Cardiac septum (tissue), 1 donor: ENCODE data around the gene GRAMD1B. TPM values are rescaled to one million over a fixed set of nuclear protein-coding genes. Genes with fewer than 3 reads are reported as not detected.

Source experiments
- DNase-seq: peaks from one replicate; pipeline ENCODE4 v3.0.0-alpha.2; 2020; ENCODE audit warnings: low spot score
- intact Hi-C: fragments of 100-400 bp; cut with DNase I; formaldehyde crosslinking; loops from one replicate; pipeline ENCODE4 v1.14.0; 2022
- total RNA-seq: library from RNA; stranded (reverse); fragmentation: NEBNext Ultra II Directional; extraction: Animal tissue kit (Norgen Biotek cat#: 25700); gene quantifications from one replicate; pipeline ENCODE4 v1.2.1, GENCODE V29; 2021
- donor health status: DM: no; HTN: no; CAD: no.

GRAMD1B gene
- total RNA-seq, 1 donor from 2014 or later = 15.3 TPM

DNA sequence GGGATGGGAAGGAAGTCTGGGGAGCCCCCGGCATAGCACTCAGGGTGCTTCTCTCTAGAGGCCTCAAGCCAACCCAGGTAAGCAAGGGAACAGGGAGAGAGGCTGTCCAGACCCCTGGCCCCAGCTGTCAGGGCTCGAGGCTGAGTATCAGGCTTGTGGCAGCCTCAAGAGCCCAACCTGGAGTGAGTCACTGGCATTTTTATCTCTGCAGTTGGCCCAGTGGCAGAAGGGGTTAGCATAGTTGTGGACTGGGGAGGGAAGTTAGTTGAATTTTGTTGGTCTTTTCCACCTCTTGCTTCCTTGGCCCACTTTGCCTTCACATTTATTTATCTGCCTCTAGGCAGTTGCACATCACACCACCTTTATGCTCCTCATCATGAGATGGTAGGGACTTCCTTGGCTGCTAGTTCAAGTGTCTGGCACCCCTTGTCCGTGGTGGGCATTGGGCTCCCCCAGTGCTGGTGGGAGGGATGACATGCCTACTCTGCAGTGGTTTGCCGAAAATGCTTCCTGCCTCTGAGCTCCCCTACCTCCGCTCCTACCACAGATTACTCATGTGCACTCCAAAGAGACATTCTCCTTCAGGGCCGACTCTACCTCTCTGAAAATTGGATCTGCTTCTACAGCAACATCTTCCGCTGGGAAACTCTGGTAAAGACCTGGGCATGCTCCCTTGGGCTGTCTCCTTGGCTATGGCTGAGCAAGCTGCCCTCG, 164.3 kb downstream of the GRAMD1B start:
- intact Hi-C loops = no loop called here

DNA sequence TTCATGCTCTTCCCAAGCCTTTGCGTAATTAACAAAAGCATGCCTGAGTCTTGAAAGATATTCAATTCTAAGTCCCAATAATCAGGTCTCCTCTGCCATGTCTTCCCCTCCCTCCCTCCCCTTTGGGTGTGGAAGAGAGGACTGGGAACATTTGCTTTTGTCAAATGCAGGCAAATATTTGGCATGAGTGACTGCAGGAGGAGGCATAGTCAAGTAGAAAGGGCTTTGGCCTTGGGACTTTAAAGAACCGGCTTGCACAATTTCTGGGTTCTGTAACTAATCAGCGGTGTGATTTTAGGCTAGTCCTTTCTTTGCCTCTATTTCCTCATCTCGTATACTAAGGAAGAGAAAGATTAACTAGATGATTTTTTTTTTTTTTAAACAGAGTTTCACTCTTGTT, 164.9 kb downstream of the GRAMD1B start:
- DNase-seq = no peak
- intact Hi-C loops = no loop called here

More for the DNA sequence above, 164.3 kb downstream of the GRAMD1B start:
- DNase-seq = no peak

DNA sequence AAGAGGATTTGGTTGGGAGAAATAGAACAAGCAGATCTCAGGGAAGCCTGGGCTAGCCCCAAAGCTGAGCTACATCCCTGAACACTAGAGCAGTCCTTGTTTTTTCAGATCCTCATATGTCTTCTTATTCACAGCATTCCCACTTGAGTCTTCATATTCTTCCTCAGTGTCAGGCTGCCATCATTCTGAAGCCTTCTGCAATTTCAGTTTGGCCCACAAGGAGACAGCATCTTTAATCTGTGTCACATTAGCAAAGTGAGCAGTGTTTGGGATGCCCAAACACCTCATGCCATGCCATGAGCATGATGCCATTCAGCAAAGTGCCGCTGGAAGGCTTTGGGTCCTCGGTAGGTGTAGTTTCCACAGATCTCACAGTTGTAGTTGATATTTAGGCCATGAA, 167.8 kb downstream of the GRAMD1B start:
- no peak for DNase-seq
- intact Hi-C loops = no loop called here

DNA sequence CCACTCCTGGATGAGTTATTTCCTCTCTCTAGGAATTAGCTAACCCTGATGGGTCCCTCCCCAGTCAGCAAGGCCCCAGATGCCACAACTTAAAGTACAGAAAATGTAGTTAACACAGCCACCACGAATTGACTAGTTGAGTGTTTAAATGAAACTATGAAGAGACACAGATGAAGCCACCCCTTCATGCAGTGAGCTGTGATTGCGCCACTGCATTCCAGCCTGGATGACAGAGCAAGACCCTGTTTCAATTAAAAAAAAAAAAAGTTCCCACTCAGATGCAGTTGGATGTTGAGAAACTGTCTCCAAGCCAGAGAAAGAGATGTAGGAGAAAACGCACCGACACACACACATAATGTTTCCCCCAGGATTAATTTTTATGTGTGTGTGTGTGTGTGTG, 171.1 kb downstream of the GRAMD1B start:
- intact Hi-C loops = no loop called here
- no peak for DNase-seq

DNA sequence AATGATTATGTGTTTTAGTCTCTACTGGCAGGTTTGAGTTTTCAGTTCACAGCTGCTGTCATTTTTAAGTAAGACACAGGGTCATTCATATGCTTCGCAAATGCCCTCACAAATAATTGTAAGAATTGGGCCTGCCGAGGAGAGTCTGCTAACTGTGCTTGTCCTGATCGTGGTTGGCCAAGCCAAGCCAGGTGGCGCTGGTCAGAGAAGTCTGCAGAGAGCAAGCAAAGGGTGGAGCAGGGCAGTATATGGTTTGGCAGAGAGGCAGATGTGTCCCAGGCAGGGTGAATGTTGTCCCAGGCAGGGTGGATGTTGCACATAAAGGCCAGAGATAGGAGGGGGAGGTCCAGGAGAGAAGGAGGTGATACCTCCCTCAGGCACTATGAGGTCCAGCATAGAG, 171.7 kb downstream of the GRAMD1B start:
- DNase-seq = no peak
- intact Hi-C loops = no loop called here

DNA sequence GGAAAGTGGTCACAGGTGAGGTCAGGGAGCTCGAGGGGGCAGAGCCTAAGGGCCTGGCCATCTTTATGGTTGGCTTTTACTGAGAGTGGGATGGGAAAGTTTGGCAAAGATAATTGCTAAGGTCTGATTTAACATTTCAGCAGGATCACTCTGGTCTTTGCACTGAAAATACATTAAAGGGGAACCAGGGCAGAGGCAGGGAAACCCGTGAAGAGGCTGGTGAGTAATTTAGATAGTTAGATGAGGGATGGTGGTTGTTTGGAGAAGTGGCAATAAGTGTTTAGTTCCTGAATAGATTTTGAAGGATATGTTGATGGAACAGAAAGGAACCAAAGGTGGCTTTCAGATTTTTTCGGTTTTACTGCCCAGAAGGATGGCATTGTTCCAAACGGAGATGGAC, 173.6 kb downstream of the GRAMD1B start:
- intact Hi-C loops = no loop called here
- DNase-seq = no peak

DNA sequence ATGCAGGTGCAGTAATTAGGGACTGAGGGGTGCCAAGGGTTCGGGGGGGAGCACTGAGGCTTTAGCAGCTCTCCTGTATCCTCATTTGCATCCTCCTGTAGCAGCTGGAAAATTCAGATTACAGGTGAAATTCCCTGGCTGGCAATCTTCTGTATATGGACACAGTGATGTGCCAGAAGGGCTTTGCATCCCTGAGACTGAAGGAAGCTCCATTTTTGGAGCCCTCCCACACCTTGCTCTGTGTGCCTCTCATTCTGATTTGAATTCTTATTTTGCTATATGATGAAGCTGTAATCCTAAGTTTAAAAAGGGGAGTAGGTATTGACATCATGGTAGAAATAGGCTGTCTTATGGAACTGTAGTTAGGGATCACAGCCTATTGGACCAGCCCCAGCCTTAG, 177.7 kb downstream of the GRAMD1B start:
- DNase-seq = no peak
- intact Hi-C loops = no loop called here

DNA sequence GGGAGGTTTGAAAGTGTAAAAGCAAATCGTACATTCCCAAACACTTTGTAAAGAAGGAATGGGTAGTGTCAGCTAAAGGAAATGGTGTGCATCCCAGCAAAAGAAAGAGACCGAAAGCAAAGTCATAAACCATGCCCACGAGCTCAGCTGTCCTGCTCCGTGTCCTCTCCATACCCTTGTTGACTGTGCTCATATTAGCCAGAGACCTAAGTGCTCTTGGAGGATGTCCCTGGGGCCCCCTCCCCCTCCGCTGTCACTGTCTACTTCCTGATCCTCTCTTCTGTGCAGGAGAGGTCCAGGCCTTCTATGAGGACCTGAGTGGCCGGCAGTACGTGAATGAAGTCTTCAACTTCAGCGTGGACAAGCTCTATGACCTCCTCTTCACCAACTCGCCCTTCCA, 178.3 kb downstream of the GRAMD1B start:
- no peak for DNase-seq
- intact Hi-C loops = no loop called here

DNA sequence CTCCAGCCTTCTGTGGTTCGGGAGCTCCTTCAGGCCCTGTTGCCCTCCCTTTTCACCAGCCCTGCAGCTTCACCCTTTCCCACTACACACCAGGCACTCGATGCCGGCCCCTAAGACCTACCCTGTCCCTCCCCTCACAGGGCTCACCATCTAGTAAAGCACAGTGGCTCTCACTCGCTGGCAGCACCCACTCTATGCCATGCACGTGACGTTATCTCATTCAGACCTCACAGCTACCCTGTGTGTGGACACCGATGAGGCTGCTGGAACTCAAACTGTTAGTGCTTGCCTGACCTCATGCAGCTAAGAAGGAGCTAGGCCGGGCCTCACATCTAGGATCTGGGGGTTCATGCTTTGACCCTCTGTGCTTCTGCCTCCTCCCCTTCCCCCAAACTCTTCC, 178.9 kb downstream of the GRAMD1B start:
- intact Hi-C loops = no loop called here
- DNase-seq = no peak

DNA sequence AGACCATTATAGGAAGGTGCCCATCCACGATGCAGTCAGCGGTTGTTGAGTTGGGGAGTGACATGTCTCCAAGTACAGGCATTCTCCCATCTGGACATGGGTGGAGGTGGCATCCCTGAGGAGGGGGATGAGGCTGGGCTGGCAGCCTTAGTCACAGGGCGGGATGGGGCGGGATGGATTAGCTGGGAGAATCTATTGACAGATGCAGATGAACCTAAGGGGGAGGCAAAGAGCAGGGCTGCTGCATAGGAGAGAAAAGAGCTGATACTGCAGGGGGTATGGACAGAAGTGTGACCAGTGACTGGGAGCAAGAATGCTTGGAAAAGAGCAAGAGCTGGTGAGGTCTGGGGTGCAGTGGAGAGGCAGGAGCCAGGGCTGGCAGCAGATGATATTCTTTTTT, 181.6 kb downstream of the GRAMD1B start:
- intact Hi-C loops = no loop called here
- no peak for DNase-seq

DNA sequence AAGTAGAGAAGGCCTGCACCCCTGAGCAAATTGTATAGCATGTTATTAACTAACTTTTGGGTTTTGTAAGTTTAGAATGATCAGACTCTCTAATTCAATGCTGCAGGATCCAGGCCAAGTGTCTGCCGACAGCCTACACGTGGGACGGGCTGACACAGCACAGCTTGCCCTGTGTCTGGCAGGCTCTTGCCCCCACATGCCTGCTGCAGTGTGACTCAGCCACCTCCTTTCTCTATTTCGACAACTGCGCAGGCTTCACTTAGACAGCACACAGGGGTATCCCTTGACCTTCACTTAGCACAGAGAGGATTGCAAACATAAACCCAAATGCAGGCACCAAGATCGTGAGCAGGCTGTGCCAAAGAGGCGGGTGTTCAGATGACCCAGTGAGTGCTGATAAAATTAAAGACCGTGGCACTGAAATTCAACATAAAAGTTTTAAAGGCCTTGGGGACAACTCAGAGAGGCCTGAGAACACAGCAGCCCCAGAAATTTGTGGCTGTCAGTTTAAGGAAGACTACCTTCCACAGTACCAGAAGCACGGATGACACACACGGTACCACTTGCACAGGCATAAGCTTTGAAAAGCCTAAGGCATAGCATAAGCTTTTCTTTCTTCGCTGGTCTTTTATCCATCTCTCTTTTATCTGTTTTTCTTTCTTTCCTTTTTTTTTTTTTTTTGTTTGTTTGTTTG, 186.6 kb downstream of the GRAMD1B start:
- peak; percentile 86 for DNase-seq
- intact Hi-C loops = no loop called here

DNA sequence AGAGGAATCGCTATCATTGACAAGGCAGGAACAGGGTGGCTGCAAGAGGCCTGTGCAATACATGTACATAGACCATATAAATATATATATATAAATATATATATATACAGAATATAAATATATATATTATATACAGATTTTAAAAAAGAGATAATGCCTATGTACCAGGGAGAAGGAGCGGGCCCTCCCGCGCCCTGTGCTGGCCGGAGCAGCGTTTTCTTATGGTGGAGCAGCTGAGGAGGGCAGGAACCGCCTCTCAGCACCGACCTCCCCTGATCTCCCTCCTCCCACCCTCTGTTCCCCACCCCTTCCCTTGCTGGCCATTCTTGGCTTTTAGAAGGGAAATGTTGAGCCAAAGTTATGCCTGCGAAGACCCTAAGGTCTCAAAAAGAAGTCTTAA, 192.5 kb downstream of the GRAMD1B start:
- intact Hi-C loops = no loop called here
- DNase-seq = no peak

DNA sequence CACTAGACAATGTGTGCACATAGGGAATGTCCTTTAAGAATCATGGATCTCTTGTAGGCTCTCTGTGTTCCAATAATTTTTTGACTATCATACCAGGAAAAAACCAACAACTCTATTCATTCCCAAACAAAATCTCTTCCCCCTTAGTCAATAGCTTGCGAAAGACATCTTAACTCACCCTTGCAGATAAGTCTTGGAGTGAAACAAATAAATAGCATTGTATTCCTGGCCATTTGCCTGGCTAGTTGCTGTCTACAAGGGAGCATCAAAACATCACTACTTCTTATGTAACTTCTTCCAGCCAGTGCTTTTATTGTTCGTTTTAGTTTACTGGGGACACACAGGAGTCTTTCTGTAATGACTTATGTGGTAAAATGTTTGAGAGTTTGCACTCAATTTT, 194.9 kb downstream of the GRAMD1B start:
- no peak for DNase-seq
- intact Hi-C loops = no loop called here

DNA sequence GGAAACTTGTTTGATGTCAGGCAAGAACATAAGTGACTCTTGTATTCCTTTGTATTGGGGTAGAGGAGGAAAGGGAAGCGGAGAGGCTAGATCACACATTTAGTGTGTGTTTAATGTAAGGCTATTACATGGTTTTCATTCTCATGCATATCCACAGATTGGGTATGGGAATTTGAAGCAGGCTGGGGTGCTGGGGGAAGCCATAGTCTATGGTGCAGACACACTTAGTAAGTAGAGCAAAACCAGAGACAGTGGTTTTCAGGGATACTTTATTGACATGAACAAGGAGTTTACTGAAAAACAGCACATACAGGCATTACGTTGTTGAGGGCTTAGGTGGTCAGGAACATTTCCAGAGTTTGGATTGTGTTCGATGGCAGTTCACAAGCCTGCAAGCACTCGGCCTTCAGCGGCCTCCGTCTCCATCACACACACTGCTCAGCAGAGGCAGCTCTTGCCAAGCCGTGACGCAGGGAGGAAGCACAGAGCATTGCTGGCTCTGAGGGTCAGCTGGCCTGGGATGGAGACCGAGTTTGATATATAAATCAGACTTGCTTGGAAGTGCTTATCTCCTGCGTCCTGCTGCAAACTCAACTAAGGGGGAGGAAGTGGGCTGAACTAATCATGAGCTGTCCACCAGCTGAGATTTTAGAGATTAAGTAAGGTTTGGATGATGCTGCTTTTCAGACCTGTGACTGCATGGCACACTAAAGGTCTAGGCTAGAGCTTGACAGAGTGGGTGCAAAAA, 199.0 kb downstream of the GRAMD1B start:
- intact Hi-C loops = no loop called here

DNA sequence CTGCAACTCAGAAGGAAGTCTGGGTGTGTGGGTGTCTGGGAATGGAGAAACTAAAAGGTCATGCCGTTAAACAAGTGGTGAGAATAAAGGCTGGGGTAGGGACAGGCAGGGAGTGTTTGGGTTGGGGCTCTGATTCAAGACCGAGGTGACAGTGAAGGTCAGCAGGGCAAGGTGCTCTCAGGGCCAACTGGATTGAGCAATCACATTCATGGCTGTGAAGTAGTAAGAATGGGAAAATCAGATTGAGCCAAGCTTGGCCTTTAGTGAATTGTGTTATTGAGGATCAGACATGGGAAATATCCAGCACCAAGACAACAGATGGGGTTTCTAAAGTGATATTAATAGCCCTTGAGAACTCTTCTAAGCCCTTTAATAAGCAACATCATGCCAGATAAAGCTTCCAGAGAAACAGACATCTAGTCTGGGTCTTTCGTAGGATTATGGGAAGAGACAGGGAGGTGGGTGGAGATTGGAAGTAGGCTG, 200.1 kb downstream of the GRAMD1B start:
- intact Hi-C loops = no loop called here
- DNase-seq = no peak

More for the DNA sequence above, 199.0 kb downstream of the GRAMD1B start:
- DNase-seq = peak; percentile 82

DNA sequence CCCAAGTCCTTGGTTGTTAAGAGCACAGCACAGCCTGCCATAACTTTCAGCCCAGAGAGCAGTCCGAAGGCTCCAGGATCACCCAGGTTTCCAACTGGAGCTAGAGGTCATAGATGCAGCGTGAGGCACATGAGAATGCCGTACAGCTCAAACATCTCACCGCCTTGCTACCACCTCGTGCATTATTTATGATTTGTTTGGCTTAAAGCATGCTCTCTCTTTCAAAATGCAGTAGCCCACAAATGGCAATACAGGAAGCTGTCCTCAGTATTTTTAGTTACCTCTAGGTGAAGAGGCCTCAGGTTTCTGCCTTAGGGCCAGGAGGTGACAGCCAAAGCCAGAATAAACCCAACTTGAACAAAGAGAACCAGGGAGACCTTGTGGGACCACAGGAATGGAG, 210.0 kb downstream of the GRAMD1B start:
- DNase-seq = no peak
- intact Hi-C loops = no loop called here

DNA sequence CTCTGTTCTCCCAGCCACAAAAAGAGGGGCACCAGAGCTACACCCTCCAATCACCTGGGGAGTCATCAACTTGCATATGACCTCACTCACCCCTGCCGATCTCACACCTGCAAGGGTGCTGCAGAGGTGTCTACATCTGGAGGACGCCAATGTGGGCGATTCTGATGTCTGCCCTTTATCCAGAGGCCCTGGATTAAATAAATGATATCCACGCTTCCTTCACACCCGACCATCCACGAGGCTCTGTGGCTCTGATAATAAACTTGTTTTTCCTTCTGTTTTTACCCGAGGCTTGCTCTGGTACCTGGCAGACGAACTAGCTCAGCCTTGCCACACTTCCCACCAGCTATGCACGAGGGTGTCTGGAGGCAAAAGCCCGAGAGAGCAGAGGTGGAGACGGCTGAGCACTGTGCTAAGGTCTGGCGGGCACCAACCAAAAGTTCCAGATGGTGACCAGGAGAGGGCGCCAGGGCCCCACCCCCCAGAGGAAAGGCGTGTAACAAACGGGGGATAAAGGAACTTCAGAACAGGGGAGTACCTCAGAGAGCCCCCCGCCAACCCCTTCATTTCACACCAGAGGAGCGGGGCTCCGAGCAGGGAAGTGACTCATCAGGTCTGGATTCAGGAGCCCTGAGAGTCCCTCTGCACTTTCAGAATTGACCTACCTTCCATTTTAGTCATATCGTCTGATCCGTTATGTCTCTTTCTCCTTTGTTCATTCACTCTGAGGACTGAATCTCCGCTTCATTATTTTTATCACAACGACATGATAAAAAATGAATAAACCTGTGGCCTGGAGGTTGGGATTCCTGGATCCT, 210.8 kb downstream of the GRAMD1B start:
- intact Hi-C loops = loop anchor here (1.0 kb wide), 2 partner anchors 66 to 70 kb away; no protein-coding TSS in a partner anchor

DNA sequence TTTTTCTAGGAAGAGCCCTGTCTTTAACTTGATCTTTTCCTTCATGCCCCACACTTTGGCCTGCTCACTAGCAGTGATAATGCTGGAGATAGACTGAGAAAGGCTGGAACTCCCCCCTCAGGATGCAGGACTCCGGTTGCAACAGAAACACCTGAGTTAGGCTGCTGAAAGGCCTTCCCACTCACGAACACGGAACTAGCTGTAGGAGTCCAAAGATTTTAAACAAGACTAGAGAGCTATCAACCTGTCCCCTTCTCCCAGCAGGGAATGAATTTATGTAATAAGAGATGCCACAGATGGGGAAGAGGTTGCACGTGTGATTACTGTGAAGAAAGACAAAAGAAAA, 211.4 kb downstream of the GRAMD1B start:
- intact Hi-C loops = loop anchor here (1.0 kb wide), 2 partner anchors 66 to 70 kb away; no protein-coding TSS in a partner anchor
- DNase-seq = no peak

More for the DNA sequence above, 210.8 kb downstream of the GRAMD1B start:
- no peak for DNase-seq

DNA sequence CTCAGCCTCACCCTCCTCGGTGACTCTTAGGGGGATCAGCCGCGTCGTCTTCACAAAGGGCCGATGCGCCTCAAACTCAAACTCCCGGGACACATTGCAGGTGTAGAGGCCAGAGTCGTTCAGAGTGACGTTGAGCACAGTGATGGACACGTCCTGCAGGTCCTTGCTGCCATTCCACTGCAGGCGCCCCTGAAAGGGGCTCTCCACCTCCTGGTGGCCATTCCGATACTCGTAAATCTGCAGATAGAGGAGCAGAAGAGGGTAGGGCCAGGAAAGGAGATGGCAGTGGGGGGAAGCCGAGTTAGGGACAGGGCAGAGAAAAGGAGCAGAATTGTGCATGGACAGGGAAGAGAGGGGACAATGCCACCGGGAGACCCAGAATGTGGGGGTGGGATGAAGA, 212.4 kb downstream of the GRAMD1B start:
- intact Hi-C loops = no loop called here
- DNase-seq = no peak
